Activated CD8-positive, alpha-beta T cell treated with anti-CD3 and anti-CD28 coated beads for 36 hours (primary cell): ENCODE results near the gene GALNT12. TPM values are rescaled to one million over a fixed set of nuclear protein-coding genes. Genes with fewer than 3 reads are reported as not detected.

Experiments used
- ATAC-seq: fragments of 200-7000 bp; cut with Tn5 transposase; one replicate; pipeline ENCODE4 v1.10.0; 2021; ENCODE audit warnings: mild to moderate bottlenecking, moderate library complexity
- CTCF ChIA-PET: fragments of 350-600 bp; sonication (Branson Sonifier 250); formaldehyde crosslinking; loops from one replicate; lab custom pipeline; 2021; ENCODE audit warnings: antibody characterized with exemption; lab: Charles Lee
- POLR2A ChIA-PET: fragments of 350-600 bp; sonication (Branson Sonifier 250); formaldehyde crosslinking; loops from one replicate; lab custom pipeline; 2021; ENCODE audit warnings: antibody characterized with exemption; lab: Charles Lee
- DNase-seq: peaks from one replicate; pipeline ENCODE4 v3.0.0-alpha.2; 2020
- H3K27ac Mint-ChIP-seq: one replicate; pipeline ENCODE4 v1.8.0; 2021; ENCODE audit warnings: mild to moderate bottlenecking, mixed read lengths
- H3K27me3 Mint-ChIP-seq: one replicate; pipeline ENCODE4 v1.8.0; 2021; ENCODE audit warnings: mixed read lengths
- H3K36me3 Mint-ChIP-seq: one replicate; pipeline ENCODE4 v1.8.0; 2021; ENCODE audit warnings: low read depth, mixed read lengths
- H3K4me1 Mint-ChIP-seq: one replicate; pipeline ENCODE4 v1.8.0; 2021; ENCODE audit warnings: low read depth, mixed read lengths
- H3K4me3 Mint-ChIP-seq: one replicate; pipeline ENCODE4 v1.8.0; 2021; ENCODE audit warnings: mild to moderate bottlenecking, moderate library complexity, mixed read lengths
- H3K9me3 Mint-ChIP-seq: one replicate; pipeline ENCODE4 v1.8.0; 2021; ENCODE audit warnings: mixed read lengths
- CTCF ChIP-seq: fragments of 200-600 bp; IDR thresholded peaks from one replicate; pipeline ENCODE4 v1.8.0; 2022; ENCODE audit warnings: antibody characterized with exemption, mild to moderate bottlenecking
- intact Hi-C: fragments of 100-400 bp; cut with micrococcal nuclease; formaldehyde crosslinking; loops from one replicate; pipeline ENCODE4 v1.10.0; 2022
- total RNA-seq, 2 experiments: library from RNA; stranded (reverse); gene quantifications; one replicate each; pipeline ENCODE4 v1.2.3, GENCODE V29; 2021

GALNT12 gene
- total RNA-seq, 2 experiments from 2014 or later: 12.8 to 14.3 TPM

- Mint-ChIP-seq H3K27ac (no peak overlapping the region), H3K27me3 (no peaks in the 10 kb centered on the region), H3K9me3 (no peaks in the 10 kb centered on the region), H3K36me3 (peaks cover 49% of the 10 kb centered on the region), H3K4me3 (no peak overlapping the region), H3K4me1 (no peaks in the 10 kb centered on the region)
- DNase-seq (no peak), ATAC-seq (no peak)
- TF ChIP-seq CTCF: no peak
- ChIA-PET POLR2A (no interaction called here), CTCF (interaction anchor here (0.7 to 1.0 kb wide), 2 partner anchors 20 to 79 kb away, joined by 3 read pairs; no protein-coding TSS in a partner anchor)
- intact Hi-C loops: no loop called here
Measured at GRCh38 chr9:98771209-98771874, 36.1 kb upstream of the GALNT12 start.

GRCh38 chr9:98772364-98773155, 34.9 kb upstream of the GALNT12 start:
- no peak overlapping the region for H3K4me3 Mint-ChIP-seq
- no peaks in the 10 kb centered on the region for H3K9me3 Mint-ChIP-seq
- CTCF ChIA-PET: no interaction called here
- ATAC-seq: no peak
- POLR2A ChIA-PET: no interaction called here
- peaks cover 38% of the 10 kb centered on the region for H3K36me3 Mint-ChIP-seq
- no peak for DNase-seq
- no peak overlapping the region for H3K27ac Mint-ChIP-seq
- H3K27me3 Mint-ChIP-seq: no peaks in the 10 kb centered on the region
- no peaks in the 10 kb centered on the region for H3K4me1 Mint-ChIP-seq
- intact Hi-C loops: no loop called here
- TF ChIP-seq CTCF: no peak

GRCh38 chr9:98773721-98774120, 33.7 kb upstream of the GALNT12 start:
- ATAC-seq (no peak), DNase-seq (no peak)
- intact Hi-C loops: no loop called here
- CTCF ChIA-PET: interaction anchor here (1.5 to 4.2 kb wide), 5 partner anchors 12 to 80 kb away, joined by 4 to 39 read pairs (median 34); no protein-coding TSS in a partner anchor
- Mint-ChIP-seq H3K4me3 (no peak overlapping the region), H3K27me3 (no peaks in the 10 kb centered on the region), H3K27ac (no peak overlapping the region), H3K9me3 (no peaks in the 10 kb centered on the region), H3K4me1 (no peaks in the 10 kb centered on the region), H3K36me3 (peaks cover 26% of the 10 kb centered on the region)
- TF ChIP-seq CTCF: no peak
- POLR2A ChIA-PET: no interaction called here

- ATAC-seq (peak; percentile 60), DNase-seq (peak; percentile 37)
- Mint-ChIP-seq H3K4me3 (no peak overlapping the region), H3K27ac (no peak overlapping the region), H3K27me3 (no peaks in the 10 kb centered on the region), H3K4me1 (no peaks in the 10 kb centered on the region), H3K9me3 (no peaks in the 10 kb centered on the region), H3K36me3 (peaks cover 22% of the 10 kb centered on the region)
- CTCF ChIA-PET: interaction anchor here (0.7 to 4.2 kb wide), 24 partner anchors 9 to 459 kb away, joined by 3 to 41 read pairs (median 4); partner anchors contain the start of gene GALNT12
- POLR2A ChIA-PET: no interaction called here
- TF ChIP-seq CTCF: peak; percentile 70
- intact Hi-C loops: loop anchor here (5.0 kb wide), 1 partner anchor 457 kb away; no protein-coding TSS in a partner anchor
Measured at GRCh38 chr9:98774746-98775145, 32.7 kb upstream of the GALNT12 start.
